ENCODE measurements around the gene ADGRL3. TPM values are rescaled to one million over a fixed set of nuclear protein-coding genes. Genes with fewer than 3 reads are reported as not detected.

ADGRL3 gene
- total and polyA plus RNA-seq, 9 donors = 0.88 to 9.5 (median 2.5) TPM

- no peak for TF ChIP-seq POLR2A (IDR thresholded peaks at IDR 0.05)
- TF ChIP-seq CTCF (IDR thresholded peaks at IDR 0.05) = no peak
- TF ChIP-seq EP300 (IDR thresholded peaks at IDR 0.05) = no peak
- no peak overlapping the region for H3K4me3 ChIP-seq
- no peaks in the 10 kb centered on the region for H3K9me3 ChIP-seq
- no peak for DNase-seq
- H3K4me1 ChIP-seq (ENCODE audit: insufficient read depth) = no peaks in the 10 kb centered on the region
- no peaks in the 10 kb centered on the region for H3K27me3 ChIP-seq
- intact Hi-C loops (cut with DNase I) = no loop called here
- H3K27ac ChIP-seq = no peak overlapping the region
- 55 to 78% (median 55%) methylated on average over 1 of the region's 1 CpG for WGBS, 3 donors
- H3K36me3 ChIP-seq = no peaks in the 10 kb centered on the region
These were observed 26.3 kb upstream of the ADGRL3 start for GRCh38 chr4:61173799-61174198.

- no peak overlapping the region for H3K4me3 ChIP-seq
- no peaks in the 10 kb centered on the region for H3K36me3 ChIP-seq
- TF ChIP-seq EP300 (IDR thresholded peaks at IDR 0.05) (no peak), CTCF (IDR thresholded peaks at IDR 0.05) (no peak), POLR2A (IDR thresholded peaks at IDR 0.05) (no peak)
- H3K27me3 ChIP-seq = no peaks in the 10 kb centered on the region
- 49 to 83% (median 77%) methylated on average over 1 of the region's 1 CpG for WGBS, 3 donors
- no peaks in the 10 kb centered on the region for H3K9me3 ChIP-seq
- DNase-seq = no peak
- no peaks in the 10 kb centered on the region for H3K4me1 ChIP-seq (ENCODE audit: insufficient read depth)
- intact Hi-C loops (cut with DNase I) = no loop called here
- H3K27ac ChIP-seq = no peak overlapping the region
These were observed 24.6 kb upstream of the ADGRL3 start for GRCh38 chr4:61175495-61175894.

DNA sequence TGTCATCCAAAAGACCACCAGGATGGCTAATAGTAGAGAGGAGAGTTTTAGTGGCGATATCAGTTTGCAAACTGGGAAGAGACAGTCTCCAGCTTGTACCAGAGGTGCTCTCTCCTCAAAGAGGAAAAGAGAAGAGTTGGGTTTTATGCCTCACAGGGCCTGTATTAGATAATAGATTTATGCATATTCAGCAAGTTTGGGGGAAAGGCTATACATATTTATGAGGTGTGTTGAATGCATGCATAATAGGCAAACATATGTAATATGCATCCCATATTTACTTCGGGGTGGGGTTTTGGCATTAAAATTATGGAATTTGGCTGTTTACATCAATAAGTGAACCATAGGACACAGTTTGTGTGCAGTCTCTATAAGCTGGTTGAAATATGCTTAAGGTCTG, 22.8 kb upstream of the ADGRL3 start:
- intact Hi-C loops (cut with DNase I) = no loop called here
- no peak for DNase-seq
- no peak overlapping the region for H3K4me3 ChIP-seq
- H3K27me3 ChIP-seq = no peaks in the 10 kb centered on the region
- no peaks in the 10 kb centered on the region for H3K36me3 ChIP-seq
- 86 to 94% (median 88%) methylated on average over 2 of the region's 2 CpGs for WGBS, 3 donors
- no peak overlapping the region for H3K27ac ChIP-seq
- no peaks in the 10 kb centered on the region for H3K9me3 ChIP-seq
- H3K4me1 ChIP-seq (ENCODE audit: insufficient read depth) = no peaks in the 10 kb centered on the region
- TF ChIP-seq POLR2A (IDR thresholded peaks at IDR 0.05) = no peak
- TF ChIP-seq CTCF (IDR thresholded peaks at IDR 0.05) = no peak
- no peak for TF ChIP-seq EP300 (IDR thresholded peaks at IDR 0.05)

DNA sequence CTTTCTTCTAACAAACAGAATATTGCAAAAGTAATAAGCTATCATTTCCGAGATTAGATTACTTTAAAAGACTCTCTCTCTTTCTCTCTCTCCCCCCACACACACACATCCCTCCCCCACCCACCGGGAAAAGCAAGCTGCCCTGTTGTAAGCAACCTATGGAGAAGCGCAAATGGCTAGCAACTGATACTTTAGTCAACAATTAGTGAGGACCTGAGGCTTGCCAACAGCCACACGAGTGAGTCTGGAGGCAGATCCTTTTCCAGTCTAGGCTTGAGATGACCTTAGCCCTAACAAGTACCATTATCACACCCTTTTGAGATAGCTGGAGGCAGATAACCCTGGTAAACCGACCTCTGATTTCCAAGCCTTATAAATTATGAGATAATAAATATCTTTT, 19.7 kb upstream of the ADGRL3 start:
- no peak for DNase-seq
- Histone ChIP-seq H3K4me1 (ENCODE audit: insufficient read depth) (no peaks in the 10 kb centered on the region), H3K27ac (no peak overlapping the region), H3K27me3 (no peaks in the 10 kb centered on the region), H3K36me3 (no peaks in the 10 kb centered on the region), H3K4me3 (no peak overlapping the region), H3K9me3 (no peaks in the 10 kb centered on the region)
- TF ChIP-seq CTCF (IDR thresholded peaks at IDR 0.05) (no peak), EP300 (IDR thresholded peaks at IDR 0.05) (no peak), POLR2A (IDR thresholded peaks at IDR 0.05) (no peak)
- 37 to 42% (median 38%) methylated on average over 5 of the region's 5 CpGs for WGBS, 3 donors
- intact Hi-C loops (cut with DNase I) = no loop called here

- no peaks in the 10 kb centered on the region for H3K36me3 ChIP-seq
- no peaks in the 10 kb centered on the region for H3K9me3 ChIP-seq
- no peaks in the 10 kb centered on the region for H3K4me1 ChIP-seq (ENCODE audit: insufficient read depth)
- TF ChIP-seq POLR2A (IDR thresholded peaks at IDR 0.05) = no peak
- no peak for DNase-seq
- intact Hi-C loops (cut with DNase I) = no loop called here
- WGBS, 3 donors = 94 to 95% (median 95%) methylated on average over 1 of the region's 1 CpG
- no peak overlapping the region for H3K4me3 ChIP-seq
- no peaks in the 10 kb centered on the region for H3K27me3 ChIP-seq
- no peak overlapping the region for H3K27ac ChIP-seq
These were observed 17.2 kb upstream of the ADGRL3 start for GRCh38 chr4:61182915-61183314.
